ENCODE measurements around the gene GLI3. TPM values are rescaled to one million over a fixed set of nuclear protein-coding genes. Genes with fewer than 3 reads are reported as not detected.

Gene GLI3
- total and polyA plus RNA-seq, 11 donors = 0.50 to 14.4 (median 5.7) TPM

DNA sequence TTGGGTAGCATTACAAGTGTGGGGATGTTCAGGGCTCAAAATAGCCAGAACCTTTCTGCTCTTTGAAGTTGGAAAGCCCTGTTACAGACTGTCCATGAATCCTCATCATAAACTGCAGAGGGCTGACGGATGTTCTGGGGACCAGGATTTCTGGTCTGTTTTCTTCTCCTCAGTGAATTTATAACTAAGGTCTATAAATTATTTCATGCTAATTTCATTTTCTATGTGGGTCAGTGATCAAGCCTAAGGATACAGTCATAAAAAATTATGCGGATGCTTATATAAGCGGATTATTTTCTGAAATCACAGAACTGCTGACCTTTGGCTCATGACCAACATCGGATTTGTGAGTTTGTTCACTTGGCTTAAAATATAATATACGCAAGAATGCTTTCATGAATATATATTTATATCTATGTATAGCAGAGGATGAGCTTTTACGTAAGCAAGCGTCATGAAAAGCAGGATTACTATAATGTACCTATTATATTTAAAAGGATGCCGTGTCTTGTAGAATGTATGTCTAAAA lies 263.7 kb downstream of the GLI3 start:
- peaks cover 0 to 28% (median 4%) of the 10 kb centered on the region in 9 donors for H3K36me3 ChIP-seq
- TF ChIP-seq, protein P1, sequence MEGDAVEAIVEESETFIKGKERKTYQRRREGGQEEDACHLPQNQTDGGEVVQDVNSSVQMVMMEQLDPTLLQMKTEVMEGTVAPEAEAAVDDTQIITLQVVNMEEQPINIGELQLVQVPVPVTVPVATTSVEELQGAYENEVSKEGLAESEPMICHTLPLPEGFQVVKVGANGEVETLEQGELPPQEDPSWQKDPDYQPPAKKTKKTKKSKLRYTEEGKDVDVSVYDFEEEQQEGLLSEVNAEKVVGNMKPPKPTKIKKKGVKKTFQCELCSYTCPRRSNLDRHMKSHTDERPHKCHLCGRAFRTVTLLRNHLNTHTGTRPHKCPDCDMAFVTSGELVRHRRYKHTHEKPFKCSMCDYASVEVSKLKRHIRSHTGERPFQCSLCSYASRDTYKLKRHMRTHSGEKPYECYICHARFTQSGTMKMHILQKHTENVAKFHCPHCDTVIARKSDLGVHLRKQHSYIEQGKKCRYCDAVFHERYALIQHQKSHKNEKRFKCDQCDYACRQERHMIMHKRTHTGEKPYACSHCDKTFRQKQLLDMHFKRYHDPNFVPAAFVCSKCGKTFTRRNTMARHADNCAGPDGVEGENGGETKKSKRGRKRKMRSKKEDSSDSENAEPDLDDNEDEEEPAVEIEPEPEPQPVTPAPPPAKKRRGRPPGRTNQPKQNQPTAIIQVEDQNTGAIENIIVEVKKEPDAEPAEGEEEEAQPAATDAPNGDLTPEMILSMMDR (IDR thresholded peaks at IDR 0.05) = no peak
- TF ChIP-seq POLR2A (IDR thresholded peaks at IDR 0.05) = no peak
- WGBS, 4 donors = 95 to 97% (median 97%) methylated on average over 8 of the region's 8 CpGs
- intact Hi-C loops (cut with DNase I) = loop anchor here in 8 of 10 donors (2.0 to 10.0 kb wide), 6 partner anchors 332 to 872 kb away; no protein-coding TSS in a partner anchor
- H3K27me3 ChIP-seq = no peaks in the 10 kb centered on the region
- H3K9me3 ChIP-seq = no peaks in the 10 kb centered on the region
- no peak overlapping the region for H3K27ac ChIP-seq
- no peak for ATAC-seq
- H3K4me1 ChIP-seq = peaks cover 0 to 12% (median 0%) of the 10 kb centered on the region in 12 donors
- H3K4me3 ChIP-seq = no peak overlapping the region
- DNase-seq = no peak

DNA sequence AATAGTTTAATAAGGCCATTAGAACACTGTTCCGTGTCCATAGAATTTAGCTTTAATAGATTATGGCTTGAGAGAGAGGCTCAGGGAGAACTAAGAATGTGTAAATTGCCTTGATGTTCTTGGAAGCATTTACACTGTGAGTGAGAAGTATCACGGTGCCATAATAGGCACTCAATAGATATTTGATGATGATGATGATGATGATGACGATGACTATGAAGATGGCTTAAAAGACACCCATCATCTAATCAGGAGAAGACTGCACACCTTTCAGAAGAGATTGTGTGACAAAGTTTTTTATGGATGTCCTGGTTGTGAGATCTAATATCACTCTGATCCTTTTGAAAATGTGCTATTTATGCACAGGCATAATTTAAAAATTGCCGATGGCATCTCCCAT lies 264.2 kb downstream of the GLI3 start:
- intact Hi-C loops (cut with DNase I) = loop anchor here in 8 of 10 donors (2.0 to 10.0 kb wide), 6 partner anchors 332 to 872 kb away; no protein-coding TSS in a partner anchor
- no peaks in the 10 kb centered on the region for H3K9me3 ChIP-seq
- H3K27ac ChIP-seq = no peak overlapping the region
- TF ChIP-seq, protein P1 (IDR thresholded peaks at IDR 0.05) = no peak
- no peak for TF ChIP-seq POLR2A (IDR thresholded peaks at IDR 0.05)
- H3K36me3 ChIP-seq = peaks cover 0 to 28% (median 4%) of the 10 kb centered on the region in 9 donors
- no peaks in the 10 kb centered on the region for H3K27me3 ChIP-seq
- ATAC-seq (no peak), DNase-seq (no peak)
- WGBS, 4 donors = 94 to 98% (median 97%) methylated on average over 4 of the region's 4 CpGs
- no peak overlapping the region for H3K4me3 ChIP-seq
- peaks cover 0 to 12% (median 0%) of the 10 kb centered on the region in 12 donors for H3K4me1 ChIP-seq

DNA sequence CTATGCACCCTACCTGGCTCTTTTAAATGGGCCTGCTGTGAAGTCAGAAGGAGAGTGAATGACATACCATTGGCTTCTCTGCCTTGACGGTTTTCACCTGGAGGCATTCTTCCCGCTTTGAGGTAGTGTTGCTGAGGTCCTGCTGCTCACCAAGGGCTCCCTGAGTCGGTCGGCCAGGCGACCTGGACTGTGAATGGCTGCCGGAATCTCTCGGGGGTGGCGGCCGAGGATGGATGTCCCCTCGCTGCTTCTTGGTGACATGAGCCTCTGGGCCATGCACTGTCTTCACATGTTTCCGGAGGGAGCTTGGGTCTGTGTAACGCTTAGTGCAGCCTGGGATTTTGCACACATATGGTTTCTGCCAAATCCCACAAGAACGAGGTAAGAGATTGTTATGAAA lies 264.7 kb downstream of the GLI3 start:
- no peaks in the 10 kb centered on the region for H3K27me3 ChIP-seq
- DNase-seq (no peak), ATAC-seq (no peak)
- H3K4me3 ChIP-seq = no peak overlapping the region
- peaks cover 0 to 9% (median 0%) of the 10 kb centered on the region in 12 donors for H3K4me1 ChIP-seq
- no peak overlapping the region for H3K27ac ChIP-seq
- no peak for TF ChIP-seq POLR2A (IDR thresholded peaks at IDR 0.05)
- TF ChIP-seq, protein P1 (IDR thresholded peaks at IDR 0.05) = no peak
- H3K36me3 ChIP-seq = peaks cover 0 to 31% (median 7%) of the 10 kb centered on the region in 9 donors
- no peaks in the 10 kb centered on the region for H3K9me3 ChIP-seq
- 89 to 98% (median 95%) methylated on average over 10 to 13 of the region's 13 CpGs for WGBS, 4 donors
- intact Hi-C loops (cut with DNase I) = loop anchor here in 8 of 10 donors (2.0 to 10.0 kb wide), 6 partner anchors 333 to 873 kb away; no protein-coding TSS in a partner anchor

DNA sequence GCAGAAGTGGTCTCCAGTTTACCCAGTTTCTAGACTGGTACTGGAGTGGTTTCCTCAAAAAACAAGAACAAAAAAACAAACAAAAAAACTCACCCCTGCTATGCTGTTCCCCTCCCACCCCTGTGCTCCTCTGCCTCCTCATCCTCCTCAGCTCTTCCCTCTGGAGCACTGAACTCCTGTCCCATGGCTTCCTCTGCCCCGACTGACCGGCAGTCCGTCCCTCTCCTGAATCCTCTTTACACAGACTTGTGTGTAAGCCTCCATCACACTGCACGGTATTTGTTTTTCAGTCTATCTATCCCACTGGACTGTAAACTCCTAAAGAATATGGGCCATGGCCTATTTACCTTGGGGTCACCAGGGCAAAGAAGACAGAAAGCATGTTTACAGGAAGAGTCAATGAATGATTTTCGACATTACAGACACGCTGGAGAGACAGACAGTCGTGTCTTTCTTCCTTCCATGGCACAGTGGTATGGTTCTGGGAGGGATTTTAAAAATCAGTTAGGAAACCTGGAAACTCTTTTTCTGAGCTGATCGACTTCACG lies 265.3 kb downstream of the GLI3 start:
- Histone ChIP-seq H3K4me1 (peaks cover 0 to 4% (median 0%) of the 10 kb centered on the region in 12 donors), H3K9me3 (no peaks in the 10 kb centered on the region), H3K36me3 (peaks cover 0 to 36% (median 7%) of the 10 kb centered on the region in 9 donors), H3K4me3 (no peak overlapping the region), H3K27ac (no peak overlapping the region), H3K27me3 (no peaks in the 10 kb centered on the region)
- DNase-seq (no peak), ATAC-seq (no peak)
- intact Hi-C loops (cut with DNase I) = loop anchor here in 8 of 10 donors (2.0 to 10.0 kb wide), 6 partner anchors 333 to 873 kb away; no protein-coding TSS in a partner anchor
- 92 to 95% (median 93%) methylated on average over 9 of the region's 9 CpGs for WGBS, 4 donors
- TF ChIP-seq POLR2A (IDR thresholded peaks at IDR 0.05) = no peak
- TF ChIP-seq, protein P1 (IDR thresholded peaks at IDR 0.05) = no peak

Measured in heart left ventricle (tissue), 16 donors.